ENCODE results near the gene IDUA.

The IDUA gene

DNA sequence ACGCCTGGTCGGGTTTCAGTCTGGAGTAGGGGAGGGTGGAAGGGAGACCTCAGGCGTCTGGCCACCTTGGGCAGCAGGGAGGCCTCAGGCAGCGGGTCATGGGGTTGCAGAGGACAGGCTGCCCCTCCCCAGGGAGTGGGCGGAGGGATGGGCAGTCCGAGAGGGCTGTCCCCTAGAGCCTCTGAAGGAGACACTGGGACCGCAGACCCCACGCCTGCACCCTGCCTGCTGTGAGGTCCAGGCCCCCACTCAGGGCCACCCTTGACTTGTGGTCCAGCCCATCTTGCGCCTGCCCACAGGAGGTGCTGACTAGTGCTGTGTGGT lies 41.0 kb downstream of the IDUA start:
- Histone ChIP-seq H4K20me1 (ENCODE audit: low read depth, low read length) (no peaks in the 10 kb centered on the region), H3K27ac (ENCODE audit: low read depth, low read length) (no peak overlapping the region), H3K79me2 (ENCODE audit: insufficient read depth, low read length) (no peaks in the 10 kb centered on the region), H3K9me2 (replicated peaks; ENCODE audit: insufficient read depth, low read length) (no peaks in the 10 kb centered on the region), H3K4me3 (ENCODE audit: insufficient read depth, low read length, poor library complexity, severe bottlenecking) (no peak overlapping the region), H3K9me3 (ENCODE audit: insufficient read depth, low read length) (no peaks in the 10 kb centered on the region), H3F3A (ENCODE audit: insufficient read depth) (no peaks in the 10 kb centered on the region; the same call in 1 of the 2 replicates), H3K9ac (ENCODE audit: low read length) (no peak overlapping the region), H3K36me3 (ENCODE audit: low read length) (no peaks in the 10 kb centered on the region), H3K27me3 (ENCODE audit: low read length) (no peaks in the 10 kb centered on the region), H3K4me2 (ENCODE audit: low read depth, low read length, poor library complexity, severe bottlenecking) (no peak overlapping the region), H2AFZ (ENCODE audit: low read depth, low read length, severe bottlenecking) (no peak overlapping the region)
- TF ChIP-seq EZH2phosphoT487 (conservative IDR thresholded peaks at IDR 0.05; ENCODE audit: low read length), result no peak
- TF ChIP-seq, protein P1, sequence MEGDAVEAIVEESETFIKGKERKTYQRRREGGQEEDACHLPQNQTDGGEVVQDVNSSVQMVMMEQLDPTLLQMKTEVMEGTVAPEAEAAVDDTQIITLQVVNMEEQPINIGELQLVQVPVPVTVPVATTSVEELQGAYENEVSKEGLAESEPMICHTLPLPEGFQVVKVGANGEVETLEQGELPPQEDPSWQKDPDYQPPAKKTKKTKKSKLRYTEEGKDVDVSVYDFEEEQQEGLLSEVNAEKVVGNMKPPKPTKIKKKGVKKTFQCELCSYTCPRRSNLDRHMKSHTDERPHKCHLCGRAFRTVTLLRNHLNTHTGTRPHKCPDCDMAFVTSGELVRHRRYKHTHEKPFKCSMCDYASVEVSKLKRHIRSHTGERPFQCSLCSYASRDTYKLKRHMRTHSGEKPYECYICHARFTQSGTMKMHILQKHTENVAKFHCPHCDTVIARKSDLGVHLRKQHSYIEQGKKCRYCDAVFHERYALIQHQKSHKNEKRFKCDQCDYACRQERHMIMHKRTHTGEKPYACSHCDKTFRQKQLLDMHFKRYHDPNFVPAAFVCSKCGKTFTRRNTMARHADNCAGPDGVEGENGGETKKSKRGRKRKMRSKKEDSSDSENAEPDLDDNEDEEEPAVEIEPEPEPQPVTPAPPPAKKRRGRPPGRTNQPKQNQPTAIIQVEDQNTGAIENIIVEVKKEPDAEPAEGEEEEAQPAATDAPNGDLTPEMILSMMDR (IDR thresholded peaks at IDR 0.05; ENCODE audit: insufficient read depth, low read length, poor library complexity, severe bottlenecking), result no peak

DNA sequence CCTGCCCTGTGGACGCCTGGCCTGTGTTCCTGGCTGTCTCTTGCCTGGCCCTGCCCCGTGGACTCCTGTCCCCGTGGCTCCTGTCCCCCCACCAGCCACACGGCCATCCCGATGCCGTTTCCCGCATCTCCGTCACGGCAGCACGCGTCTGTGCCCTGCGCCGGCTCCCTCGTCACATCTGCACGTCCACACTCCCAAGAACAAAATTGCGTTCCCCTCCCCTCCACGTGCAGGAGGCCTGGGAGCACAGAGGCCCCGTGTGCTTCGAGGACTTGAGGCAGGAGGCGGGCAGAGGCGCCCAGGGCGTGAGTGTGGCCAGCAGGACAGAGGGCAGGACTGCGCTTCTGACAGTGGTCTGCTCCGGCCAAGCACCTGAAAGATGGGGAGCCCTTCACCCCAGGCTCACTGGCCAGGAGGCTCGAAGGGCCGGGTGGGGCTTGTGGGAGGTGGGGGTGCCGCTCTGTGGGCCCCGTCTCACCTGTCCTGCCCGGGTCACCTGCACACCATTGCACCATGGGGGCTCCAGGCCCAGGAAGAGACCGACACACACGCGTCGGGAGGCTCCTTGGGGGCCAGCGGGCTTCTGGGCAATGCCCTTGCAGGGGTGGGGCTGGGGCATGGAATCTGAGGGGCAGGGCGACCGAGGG lies 41.9 kb downstream of the IDUA start:
- Histone ChIP-seq H3K36me3 (ENCODE audit: low read length) (no peaks in the 10 kb centered on the region), H2AFZ (ENCODE audit: low read depth, low read length, severe bottlenecking) (no peak overlapping the region), H3K79me2 (ENCODE audit: insufficient read depth, low read length) (no peaks in the 10 kb centered on the region), H3K9me3 (ENCODE audit: insufficient read depth, low read length) (no peaks in the 10 kb centered on the region), H3K4me3 (ENCODE audit: insufficient read depth, low read length, poor library complexity, severe bottlenecking) (no peak overlapping the region), H4K20me1 (ENCODE audit: low read depth, low read length) (no peaks in the 10 kb centered on the region), H3K9ac (ENCODE audit: low read length) (no peak overlapping the region), H3K4me2 (ENCODE audit: low read depth, low read length, poor library complexity, severe bottlenecking) (no peak overlapping the region), H3K27ac (ENCODE audit: low read depth, low read length) (no peak overlapping the region), H3K27me3 (ENCODE audit: low read length) (no peaks in the 10 kb centered on the region), H3K9me2 (replicated peaks; ENCODE audit: insufficient read depth, low read length) (no peaks in the 10 kb centered on the region), H3F3A (ENCODE audit: insufficient read depth) (no peaks in the 10 kb centered on the region; the same call in 1 of the 2 replicates)
- TF ChIP-seq, protein P1 (IDR thresholded peaks at IDR 0.05; ENCODE audit: insufficient read depth, low read length, poor library complexity, severe bottlenecking), result no peak
- no peak for TF ChIP-seq EZH2phosphoT487 (conservative IDR thresholded peaks at IDR 0.05; ENCODE audit: low read length)

DNA sequence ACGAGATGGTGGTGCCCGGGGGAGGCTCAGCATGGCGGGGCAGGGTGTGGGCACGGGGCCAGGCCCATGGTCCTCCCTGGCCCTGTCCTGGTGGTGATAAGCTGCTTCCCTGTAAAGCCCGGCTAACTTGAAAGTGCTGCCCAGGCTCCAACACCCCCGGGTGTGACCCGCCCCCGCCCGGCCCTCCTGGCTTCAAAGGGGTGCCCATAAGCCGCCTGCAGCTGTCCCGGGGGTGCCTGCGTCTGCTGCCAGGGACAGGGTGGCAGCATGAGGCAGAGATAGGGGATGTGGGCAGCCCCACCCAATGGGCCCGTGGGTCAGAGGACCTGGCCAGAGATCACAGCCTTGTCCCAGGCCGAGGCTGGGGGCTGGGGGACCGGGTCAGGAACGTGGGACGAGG lies 42.7 kb downstream of the IDUA start:
- Histone ChIP-seq H3K27ac (ENCODE audit: low read depth, low read length) (no peak overlapping the region), H3K27me3 (ENCODE audit: low read length) (no peaks in the 10 kb centered on the region), H3K36me3 (ENCODE audit: low read length) (no peaks in the 10 kb centered on the region), H3K9me2 (replicated peaks; ENCODE audit: insufficient read depth, low read length) (no peaks in the 10 kb centered on the region), H4K20me1 (ENCODE audit: low read depth, low read length) (no peaks in the 10 kb centered on the region), H3K9ac (ENCODE audit: low read length) (no peak overlapping the region), H3F3A (ENCODE audit: insufficient read depth) (no peaks in the 10 kb centered on the region; the same call in 1 of the 2 replicates), H3K79me2 (ENCODE audit: insufficient read depth, low read length) (no peaks in the 10 kb centered on the region), H3K4me2 (ENCODE audit: low read depth, low read length, poor library complexity, severe bottlenecking) (no peak overlapping the region), H2AFZ (ENCODE audit: low read depth, low read length, severe bottlenecking) (no peak overlapping the region), H3K4me3 (ENCODE audit: insufficient read depth, low read length, poor library complexity, severe bottlenecking) (no peak overlapping the region), H3K9me3 (ENCODE audit: insufficient read depth, low read length) (no peaks in the 10 kb centered on the region)
- TF ChIP-seq, protein P1 (IDR thresholded peaks at IDR 0.05; ENCODE audit: insufficient read depth, low read length, poor library complexity, severe bottlenecking), result no peak
- no peak for TF ChIP-seq EZH2phosphoT487 (conservative IDR thresholded peaks at IDR 0.05; ENCODE audit: low read length)

Data from SU-DHL-6 (cell line).